T-helper 2 cell (primary cell): ENCODE data around the gene SCAF1.
"Not testable (repeated sequence)": the region's sequence is repeated elsewhere in the genome, so short reads cannot be mapped to it uniquely, and the experiment has no call there.

Source experiments
- DNase-seq, 5 experiments: peaks; one replicate each; pipeline versions ENCODE4 v3.0.0 to v3.0.0-alpha.2; 2012 to 2022

Gene SCAF1

GRCh38 chr19:49614096-49614833 lies 27.7 kb upstream of the SCAF1 start:
- no peak for DNase-seq

- DNase-seq: no peak
Measured at GRCh38 chr19:49615861-49616260, 26.1 kb upstream of the SCAF1 start.

DNA sequence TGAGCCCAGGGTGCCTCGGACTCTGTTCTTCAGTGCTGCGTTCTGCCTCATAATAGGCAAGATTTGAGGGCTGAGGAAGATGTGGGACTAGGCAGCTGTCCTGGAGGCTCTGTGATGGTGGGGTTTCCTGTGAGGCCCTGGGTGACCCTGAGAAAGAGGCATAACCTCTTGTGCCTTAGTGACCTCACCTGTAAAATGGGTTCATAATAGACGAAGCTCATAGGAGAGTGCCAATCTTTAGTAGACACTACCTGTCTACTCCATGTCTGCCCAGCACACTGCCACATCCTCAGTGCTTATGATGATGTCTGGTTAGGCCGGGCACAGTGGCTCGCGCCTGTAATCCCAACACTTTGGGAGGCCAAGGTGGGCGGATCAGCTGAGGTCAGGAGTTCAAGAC lies 25.5 kb upstream of the SCAF1 start:
- DNase-seq: no peak

- DNase-seq: no peak
Measured at GRCh38 chr19:49616945-49617344, 25.1 kb upstream of the SCAF1 start.

- DNase-seq: not testable (repeated sequence)
Measured at GRCh38 chr19:49617860-49618259, 24.1 kb upstream of the SCAF1 start.

GRCh38 chr19:49624967-49625910 lies 16.8 kb upstream of the SCAF1 start:
- no peak for DNase-seq

DNA sequence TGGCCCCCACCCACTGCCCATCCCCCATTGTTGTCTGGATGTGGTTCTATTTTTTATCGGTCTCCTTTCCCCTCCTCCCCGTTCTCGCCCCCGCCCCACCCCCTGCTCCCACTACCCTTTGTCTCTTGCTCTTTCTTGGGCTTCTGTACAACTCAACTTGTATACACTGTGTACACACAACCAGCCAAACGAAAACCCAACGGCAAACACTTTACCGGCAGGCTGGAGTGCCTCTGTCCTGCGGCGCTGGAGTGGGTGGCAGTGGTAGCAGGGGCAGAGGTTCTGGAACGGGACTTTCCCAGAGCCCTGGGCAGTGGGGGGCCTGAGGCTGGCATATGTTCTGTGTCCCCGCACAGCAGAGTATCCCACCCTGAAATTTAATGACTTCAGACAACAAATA lies 15.8 kb upstream of the SCAF1 start:
- no peak for DNase-seq

- DNase-seq: no peak
Measured at GRCh38 chr19:49629659-49630058, 12.3 kb upstream of the SCAF1 start.

- no peak for DNase-seq
Measured at GRCh38 chr19:49631014-49631588, 10.9 kb upstream of the SCAF1 start.

- no peak for DNase-seq
Measured at GRCh38 chr19:49631610-49632192, 10.3 kb upstream of the SCAF1 start.

GRCh38 chr19:49632576-49632975 lies 9.4 kb upstream of the SCAF1 start:
- DNase-seq: no peak

- not testable (repeated sequence) for DNase-seq
Measured at GRCh38 chr19:49633273-49633672, 8.7 kb upstream of the SCAF1 start.

GRCh38 chr19:49635530-49636232 lies 6.3 kb upstream of the SCAF1 start:
- no peak for DNase-seq

DNA sequence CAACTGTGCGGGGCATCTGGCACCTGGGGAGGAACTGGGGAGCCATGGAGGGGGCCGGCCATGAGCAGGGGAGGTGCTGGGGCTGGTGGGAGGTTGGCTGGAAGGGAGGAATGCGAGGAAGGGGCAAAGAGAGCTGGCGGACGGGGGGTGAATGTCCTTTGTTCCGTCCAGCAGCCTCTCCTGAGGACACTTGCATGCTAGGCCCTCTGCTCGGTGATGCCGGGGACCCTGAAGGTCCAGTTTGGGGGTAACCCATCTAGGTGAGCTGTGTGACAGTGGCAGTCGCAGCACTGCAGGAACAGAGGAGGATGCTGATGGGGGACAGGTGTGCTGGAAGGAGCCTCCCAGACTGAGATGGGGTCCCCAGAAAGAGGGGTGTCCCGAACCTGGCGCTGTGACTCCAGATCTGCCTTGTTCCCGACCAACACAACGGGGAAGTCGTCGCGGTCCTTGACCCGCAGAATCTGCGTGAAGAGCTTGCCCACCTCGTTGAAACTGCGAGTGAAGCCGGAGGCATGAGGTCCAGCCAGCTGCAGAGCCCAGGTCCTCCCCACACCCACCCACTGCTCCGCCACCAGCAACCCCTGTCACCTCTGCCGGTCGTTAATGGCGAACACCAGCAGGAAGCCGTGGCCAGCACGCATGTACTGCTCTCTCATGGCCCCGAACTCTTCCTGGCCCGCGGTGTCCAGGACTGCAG lies 5.6 kb upstream of the SCAF1 start:
- DNase-seq: no peak

- no peak for DNase-seq
Measured at GRCh38 chr19:49637821-49638738, 3.9 kb upstream of the SCAF1 start.

- no peak for DNase-seq
Measured at GRCh38 chr19:49639401-49640112, 2.5 kb upstream of the SCAF1 start.

DNA sequence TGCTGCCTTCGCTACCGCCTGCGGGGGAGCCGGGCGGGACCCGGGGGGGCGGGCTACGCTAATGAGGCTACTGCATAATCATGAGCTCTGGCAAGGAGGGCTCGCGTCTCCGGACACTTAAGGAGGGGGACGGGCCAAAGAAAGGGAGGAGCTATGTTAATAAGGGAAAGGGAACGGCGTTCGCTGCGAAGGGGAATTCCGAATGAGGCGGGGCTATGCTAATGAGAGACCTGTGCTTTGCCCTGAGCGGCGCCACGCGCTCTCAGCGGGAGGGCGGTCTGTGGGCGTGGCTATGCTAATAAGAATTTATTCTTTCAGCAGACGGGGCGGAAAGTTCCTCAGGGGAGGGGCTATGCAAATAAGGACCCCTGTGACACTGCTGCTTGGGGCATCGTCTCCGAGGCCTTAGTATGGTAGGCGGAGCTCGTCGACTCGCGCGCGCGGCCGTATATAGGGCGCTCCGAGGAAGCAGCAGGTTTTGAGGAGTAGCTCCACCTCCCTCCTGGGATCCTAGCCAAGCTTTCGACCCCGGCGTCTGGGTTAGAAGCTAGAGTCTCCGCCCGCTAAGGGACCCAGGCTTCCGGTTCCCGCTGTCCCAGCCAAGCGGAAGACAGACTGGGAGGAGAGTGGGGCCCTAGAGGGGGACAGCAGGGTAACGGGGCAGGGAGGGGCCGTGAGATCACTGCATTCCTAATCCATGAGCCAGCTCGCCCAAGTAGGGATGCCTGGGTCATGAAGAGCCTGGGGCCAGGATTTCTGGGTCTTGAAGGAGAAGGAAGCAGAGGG lies 1.7 kb upstream of the SCAF1 start, which contains the start of gene RRAS:
Gene RRAS (minus strand): TSS at position 31 of the 786 bp plus-strand sequence. CDS start 45 bp downstream, outside the sequence.
- peak; percentile 96 to 100 (median 100) for DNase-seq

DNA sequence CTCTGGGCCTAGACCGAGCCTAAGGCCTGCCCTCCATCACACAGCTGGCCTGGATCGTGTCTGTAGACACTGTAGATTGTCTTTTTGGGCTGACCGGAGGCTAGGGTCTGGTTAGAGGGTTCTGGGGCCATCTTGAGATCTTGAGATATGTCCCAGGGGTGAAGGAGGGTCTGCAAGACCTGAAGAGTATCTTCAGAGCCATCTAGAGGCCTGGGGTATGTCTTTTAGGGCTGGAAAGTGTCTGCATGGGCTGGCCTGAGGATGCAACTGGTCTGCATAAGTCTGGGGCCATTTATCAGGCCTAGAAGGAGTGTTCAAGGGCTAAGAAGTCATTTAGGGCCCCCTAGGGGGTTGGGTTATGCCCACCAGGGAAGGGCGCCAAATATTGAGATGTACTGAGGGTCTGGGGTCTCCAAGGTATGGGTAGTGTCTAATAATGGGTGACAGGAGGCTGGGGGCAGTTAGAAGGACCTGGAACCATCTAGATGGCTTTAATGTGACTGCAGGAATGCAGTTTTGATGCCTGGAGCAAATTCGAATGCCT lies 555 bp downstream of the SCAF1 start:
- no peak for DNase-seq

- peak in 1 of 5 experiments; percentile 88 for DNase-seq
Measured at GRCh38 chr19:49643466-49643865, 1.5 kb downstream of the SCAF1 start.
